SK-N-SH (cell line): ENCODE data around the gene CLCN3. TPM values are rescaled to one million over a fixed set of nuclear protein-coding genes. Genes with fewer than 3 reads are reported as not detected.

Experiments
- CTCF ChIA-PET: fragments of 300-600, 350-600 bp; formaldehyde crosslinking; extraction: SDS; loops from one replicate; lab custom pipeline; 2021; lab: Yijun Ruan, JAX
- POLR2A ChIA-PET: fragments of 350-600 bp; sonication (Branson Sonifier 250); formaldehyde crosslinking; extraction: SDS; loops from one replicate; lab custom pipeline; 2020; ENCODE audit warnings: antibody characterized with exemption, inconsistent platforms; lab: Yijun Ruan, JAX
- DNase-seq: peaks from one replicate; pipeline ENCODE4 v3.0.0; 2012
- H2AFZ ChIP-seq: fragments of 200-600 bp; sonication (generic); 2 replicates; pipeline ENCODE4 v1.8.1; 2016; ENCODE audit warnings: antibody characterized with exemption, mild to moderate bottlenecking, low read depth
- H3F3A ChIP-seq: fragments of 200-600 bp; sonication (generic); replicated peaks from 2 replicates; pipeline ENCODE3; 2016; ENCODE audit warnings: antibody characterized with exemption, mild to moderate bottlenecking; ENCODE audit not compliant: insufficient read depth
- H3K27ac ChIP-seq, 2 experiments: fragments of 200-500 bp in 1 of 2; fragments of 200-600 bp in 1 of 2; sonication (Bioruptor generic) in 1 of 2; sonication (generic), shearing (Covaris generic) in 1 of 2; 2 replicates each; pipeline versions ENCODE4 v1.5.1 to v1.6.1; 2014 to 2016; ENCODE audit warnings: low read depth in 2 of 2, inconsistent platforms in 1 of 2, low read length in 1 of 2, mild to moderate bottlenecking in 1 of 2, mixed read lengths in 1 of 2
- H3K27me3 ChIP-seq: fragments of 200-600 bp; sonication (generic), shearing (Covaris generic); 2 replicates; pipeline ENCODE4 v1.6.1; 2016; ENCODE audit warnings: mixed run types; ENCODE audit not compliant: insufficient read depth
- H3K36me3 ChIP-seq, 2 experiments: fragments of 200-500 bp in 1 of 2; fragments of 200-600 bp in 1 of 2; sonication (Bioruptor generic) in 1 of 2; sonication (generic) in 1 of 2; replicated peaks in 1 of 2; 2 replicates each; pipeline versions ENCODE3 to v1.5.1; 2014 to 2016; ENCODE audit warnings: low read length in 1 of 2, mild to moderate bottlenecking in 1 of 2; ENCODE audit not compliant: insufficient read depth in 2 of 2, control insufficient read depth in 1 of 2
- H3K4me1 ChIP-seq, 2 experiments: fragments of 200-500 bp in 1 of 2; fragments of 200-600 bp in 1 of 2; sonication (Bioruptor generic) in 1 of 2; sonication (generic), shearing (Covaris generic) in 1 of 2; 2 replicates each; pipeline versions ENCODE4 v1.5.1 to v1.6.1; 2014 to 2016; ENCODE audit warnings: low read depth in 1 of 2, low read length in 1 of 2, mixed run types in 1 of 2; ENCODE audit not compliant: insufficient read depth in 2 of 2, control insufficient read depth in 1 of 2
- H3K4me2 ChIP-seq: fragments of 200-600 bp; sonication (generic), shearing (Covaris generic); 2 replicates; pipeline ENCODE4 v1.6.1; 2017; ENCODE audit warnings: mixed run types
- H3K4me3 ChIP-seq, 2 experiments: fragments of 200-500 bp in 1 of 2; fragments of 200-600 bp in 1 of 2; sonication (Bioruptor generic) in 1 of 2; sonication (generic), shearing (Covaris generic) in 1 of 2; 2 replicates each; pipeline versions ENCODE4 v1.5.1 to v1.8.1; 2014 to 2016; ENCODE audit warnings: low read depth in 2 of 2, inconsistent platforms in 1 of 2, low read length in 1 of 2, mild to moderate bottlenecking in 1 of 2, mixed read lengths in 1 of 2, moderate library complexity in 1 of 2
- H3K79me2 ChIP-seq: fragments of 200-600 bp; sonication (generic); 2 replicates; pipeline ENCODE4 v1.8.1; 2017; ENCODE audit warnings: mild to moderate bottlenecking; ENCODE audit not compliant: insufficient read depth
- H3K9ac ChIP-seq: fragments of 200-600 bp; sonication (generic); 2 replicates; pipeline ENCODE4 v1.6.1; 2017; ENCODE audit warnings: mixed run types
- H3K9me2 ChIP-seq: fragments of 200-600 bp; sonication (generic); 2 replicates; pipeline ENCODE4 v1.6.1; 2017; ENCODE audit warnings: mixed run types
- H3K9me3 ChIP-seq: fragments of 200-600 bp; sonication (generic); 2 replicates; pipeline ENCODE4 v1.6.1; 2017; ENCODE audit warnings: mixed run types, mild to moderate bottlenecking, moderate library complexity
- H4K20me1 ChIP-seq: fragments of 200-600 bp; sonication (generic); 2 replicates; pipeline ENCODE4 v1.6.1; 2017; ENCODE audit warnings: mild to moderate bottlenecking, mixed run types; ENCODE audit not compliant: insufficient read depth
- CHD2 ChIP-seq: fragments of 150-350 bp; IDR thresholded peaks from 2 replicates; pipeline ENCODE4 v1.6.1; 2018; ENCODE audit warnings: low read length; ENCODE audit not compliant: partially characterized antibody
- EP300 ChIP-seq, 2 experiments: IDR thresholded peaks; 2 replicates each; pipeline versions ENCODE4 v1.4.0 to v1.6.1; 2012; ENCODE audit warnings: borderline replicate concordance in 1 of 2, low read depth in 1 of 2, low read length in 1 of 2
- FOSL2 ChIP-seq: IDR thresholded peaks from 2 replicates; pipeline ENCODE4 v1.4.0; 2012; ENCODE audit warnings: low read depth, mild to moderate bottlenecking, moderate library complexity, borderline replicate concordance
- GATA2 ChIP-seq: sonication (generic); formaldehyde crosslinking; IDR thresholded peaks from 2 replicates; pipeline ENCODE4 v1.5.0; 2020; ENCODE audit warnings: mild to moderate bottlenecking, missing genetic modification reagents
- NRF1 ChIP-seq: IDR thresholded peaks from 2 replicates; pipeline ENCODE4 v1.6.1; 2012; ENCODE audit warnings: low read depth, mild to moderate bottlenecking, low read length
- SMC3 ChIP-seq: IDR thresholded peaks from 2 replicates; pipeline ENCODE4 v1.6.1; 2012; ENCODE audit warnings: low read depth, low read length, improper control_type of control experiment
- TCF12 ChIP-seq: IDR thresholded peaks from 2 replicates; pipeline ENCODE4 v1.4.0; 2012
- TEAD4 ChIP-seq: IDR thresholded peaks from 2 replicates; pipeline ENCODE4 v1.4.0; 2012; ENCODE audit warnings: mild to moderate bottlenecking, borderline replicate concordance; ENCODE audit not compliant: insufficient read depth
- WGBS: methylation state at CpG from one replicate; pipeline ENCODE4 v1.1.6; 2017; ENCODE audit warnings: low lambda C conversion rate; 5-methylcytosine and 5-hydroxymethylcytosine counted together
- polyA plus RNA-seq, 3 experiments: library from polyadenylated mRNA; depleted of rRNA; stranded (reverse); fragments of >200 nt; gene quantifications; 2 replicates each; pipeline ENCODE4 v1.2.3, GENCODE V29; 2012
- TF ChIP-seq, protein P1 (sequence below): IDR thresholded peaks from 2 replicates; pipeline ENCODE4 v1.4.0; 2012; ENCODE audit warnings: low read depth, borderline replicate concordance
- TF ChIP-seq, protein P2 (sequence below): fragments of 150-350 bp; IDR thresholded peaks from 2 replicates; pipeline ENCODE4 v1.6.1; 2016; ENCODE audit warnings: mild to moderate bottlenecking, low read depth, low read length
- TF ChIP-seq, protein P3 (sequence below): fragments of 150-350 bp; IDR thresholded peaks from 2 replicates; pipeline ENCODE4 v1.6.1; 2017; ENCODE audit warnings: antibody characterized with exemption, low read length, low read depth, borderline replicate concordance
- TF ChIP-seq, protein P4 (sequence below): IDR thresholded peaks from 2 replicates; pipeline ENCODE4 v1.6.1; 2012; ENCODE audit warnings: mild to moderate bottlenecking, low read depth, low read length, moderate library complexity

Gene CLCN3
- polyA plus RNA-seq, 1 of the 3 experiments (the other 2 are of a cell fraction) = 11.8 TPM

DNA sequence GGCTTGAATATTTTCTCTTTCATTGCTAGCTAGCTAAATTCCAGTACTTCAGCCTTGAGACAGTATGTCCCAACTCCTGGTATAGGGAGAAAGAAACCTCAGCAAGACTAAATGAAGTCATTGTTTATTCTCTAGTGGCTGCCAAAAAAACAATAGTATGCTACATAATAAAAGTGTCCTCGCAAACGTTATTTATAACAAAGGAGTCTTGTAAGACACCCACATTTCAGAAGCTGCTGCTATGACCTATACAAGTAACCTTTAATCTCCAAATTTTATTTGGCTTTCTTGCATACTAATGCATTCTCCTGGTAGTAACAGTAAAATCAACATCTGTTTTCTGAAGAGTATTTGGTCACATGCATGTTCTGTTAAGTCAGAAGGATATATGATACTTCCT, 36.8 kb upstream of the CLCN3 start (continued):
- TF ChIP-seq, protein P1, sequence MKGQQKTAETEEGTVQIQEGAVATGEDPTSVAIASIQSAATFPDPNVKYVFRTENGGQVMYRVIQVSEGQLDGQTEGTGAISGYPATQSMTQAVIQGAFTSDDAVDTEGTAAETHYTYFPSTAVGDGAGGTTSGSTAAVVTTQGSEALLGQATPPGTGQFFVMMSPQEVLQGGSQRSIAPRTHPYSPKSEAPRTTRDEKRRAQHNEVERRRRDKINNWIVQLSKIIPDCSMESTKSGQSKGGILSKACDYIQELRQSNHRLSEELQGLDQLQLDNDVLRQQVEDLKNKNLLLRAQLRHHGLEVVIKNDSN = no peak
- TF ChIP-seq TEAD4 (no peak), GATA2 (no peak), TCF12 (no peak), FOSL2 (no peak)
- TF ChIP-seq, protein P2, sequence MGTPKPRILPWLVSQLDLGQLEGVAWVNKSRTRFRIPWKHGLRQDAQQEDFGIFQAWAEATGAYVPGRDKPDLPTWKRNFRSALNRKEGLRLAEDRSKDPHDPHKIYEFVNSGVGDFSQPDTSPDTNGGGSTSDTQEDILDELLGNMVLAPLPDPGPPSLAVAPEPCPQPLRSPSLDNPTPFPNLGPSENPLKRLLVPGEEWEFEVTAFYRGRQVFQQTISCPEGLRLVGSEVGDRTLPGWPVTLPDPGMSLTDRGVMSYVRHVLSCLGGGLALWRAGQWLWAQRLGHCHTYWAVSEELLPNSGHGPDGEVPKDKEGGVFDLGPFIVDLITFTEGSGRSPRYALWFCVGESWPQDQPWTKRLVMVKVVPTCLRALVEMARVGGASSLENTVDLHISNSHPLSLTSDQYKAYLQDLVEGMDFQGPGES = no peak
- TF ChIP-seq, protein P3, sequence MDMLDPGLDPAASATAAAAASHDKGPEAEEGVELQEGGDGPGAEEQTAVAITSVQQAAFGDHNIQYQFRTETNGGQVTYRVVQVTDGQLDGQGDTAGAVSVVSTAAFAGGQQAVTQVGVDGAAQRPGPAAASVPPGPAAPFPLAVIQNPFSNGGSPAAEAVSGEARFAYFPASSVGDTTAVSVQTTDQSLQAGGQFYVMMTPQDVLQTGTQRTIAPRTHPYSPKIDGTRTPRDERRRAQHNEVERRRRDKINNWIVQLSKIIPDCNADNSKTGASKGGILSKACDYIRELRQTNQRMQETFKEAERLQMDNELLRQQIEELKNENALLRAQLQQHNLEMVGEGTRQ = no peak

DNA sequence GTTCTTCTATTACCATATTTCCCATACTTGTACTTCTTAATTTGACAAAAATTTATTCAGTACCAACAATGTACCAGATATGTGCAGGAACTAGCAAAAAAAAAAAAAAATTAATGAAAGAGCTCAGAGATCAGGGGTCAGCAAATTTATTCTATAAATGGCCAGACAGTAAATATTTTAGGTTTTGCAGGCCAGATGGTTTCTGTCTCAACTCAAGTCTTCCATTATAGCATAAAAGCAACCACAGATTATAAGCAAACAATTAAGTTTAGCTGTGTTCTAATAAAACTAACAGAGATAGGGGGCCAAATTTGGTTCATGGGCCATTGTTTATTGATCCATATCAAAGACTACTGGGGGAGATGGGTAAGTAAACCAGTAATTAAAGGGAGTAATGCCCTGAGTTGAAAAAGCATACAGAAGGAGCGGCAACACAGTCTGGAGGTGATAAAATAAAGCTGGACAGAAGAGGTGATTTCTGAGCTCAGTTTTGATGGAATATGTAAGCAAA, 27.3 kb upstream of the CLCN3 start:
- CTCF ChIA-PET = interaction anchor here (0.7 to 1.7 kb wide), 3 partner anchors 14 to 198 kb away, joined by 3 to 6 read pairs (median 3); partner anchors contain the start of gene NEK1
- H3F3A ChIP-seq = peaks cover 10% of the 10 kb centered on the region
- H3K4me3 ChIP-seq = no peak overlapping the region
- no peak overlapping the region for H2AFZ ChIP-seq
- H3K9me3 ChIP-seq = no peaks in the 10 kb centered on the region
- WGBS = 100% methylated on average over 1 of the region's 1 CpG
- no peaks in the 10 kb centered on the region for H3K79me2 ChIP-seq
- H3K9me2 ChIP-seq = no peaks in the 10 kb centered on the region; the same call in 1 of the 2 replicates
- H4K20me1 ChIP-seq = no peaks in the 10 kb centered on the region
- DNase-seq = no peak
- no peak overlapping the region for H3K4me2 ChIP-seq
- H3K27ac ChIP-seq = no peak overlapping the region; a peak in 1 of 4 replicates
- H3K36me3 ChIP-seq = peaks cover 24 to 33% of the 10 kb centered on the region in 2 experiments
- POLR2A ChIA-PET = no interaction called here
- H3K27me3 ChIP-seq = no peaks in the 10 kb centered on the region
- no peaks in the 10 kb centered on the region; a peak in 1 of 4 replicates for H3K4me1 ChIP-seq
- no peak overlapping the region for H3K9ac ChIP-seq
- no peak for TF ChIP-seq CHD2
- no peak for TF ChIP-seq SMC3
- TF ChIP-seq EP300 (IDR thresholded peaks at IDR 0.05; ENCODE audit: borderline replicate concordance in 1 of 2, low read depth in 1 of 2, low read length in 1 of 2) = no peak
- TF ChIP-seq, protein P3 = no peak
- no peak for TF ChIP-seq GATA2
- TF ChIP-seq, protein P4, sequence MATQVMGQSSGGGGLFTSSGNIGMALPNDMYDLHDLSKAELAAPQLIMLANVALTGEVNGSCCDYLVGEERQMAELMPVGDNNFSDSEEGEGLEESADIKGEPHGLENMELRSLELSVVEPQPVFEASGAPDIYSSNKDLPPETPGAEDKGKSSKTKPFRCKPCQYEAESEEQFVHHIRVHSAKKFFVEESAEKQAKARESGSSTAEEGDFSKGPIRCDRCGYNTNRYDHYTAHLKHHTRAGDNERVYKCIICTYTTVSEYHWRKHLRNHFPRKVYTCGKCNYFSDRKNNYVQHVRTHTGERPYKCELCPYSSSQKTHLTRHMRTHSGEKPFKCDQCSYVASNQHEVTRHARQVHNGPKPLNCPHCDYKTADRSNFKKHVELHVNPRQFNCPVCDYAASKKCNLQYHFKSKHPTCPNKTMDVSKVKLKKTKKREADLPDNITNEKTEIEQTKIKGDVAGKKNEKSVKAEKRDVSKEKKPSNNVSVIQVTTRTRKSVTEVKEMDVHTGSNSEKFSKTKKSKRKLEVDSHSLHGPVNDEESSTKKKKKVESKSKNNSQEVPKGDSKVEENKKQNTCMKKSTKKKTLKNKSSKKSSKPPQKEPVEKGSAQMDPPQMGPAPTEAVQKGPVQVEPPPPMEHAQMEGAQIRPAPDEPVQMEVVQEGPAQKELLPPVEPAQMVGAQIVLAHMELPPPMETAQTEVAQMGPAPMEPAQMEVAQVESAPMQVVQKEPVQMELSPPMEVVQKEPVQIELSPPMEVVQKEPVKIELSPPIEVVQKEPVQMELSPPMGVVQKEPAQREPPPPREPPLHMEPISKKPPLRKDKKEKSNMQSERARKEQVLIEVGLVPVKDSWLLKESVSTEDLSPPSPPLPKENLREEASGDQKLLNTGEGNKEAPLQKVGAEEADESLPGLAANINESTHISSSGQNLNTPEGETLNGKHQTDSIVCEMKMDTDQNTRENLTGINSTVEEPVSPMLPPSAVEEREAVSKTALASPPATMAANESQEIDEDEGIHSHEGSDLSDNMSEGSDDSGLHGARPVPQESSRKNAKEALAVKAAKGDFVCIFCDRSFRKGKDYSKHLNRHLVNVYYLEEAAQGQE = no peak
- TF ChIP-seq NRF1 = no peak
- TF ChIP-seq TEAD4 = no peak
- TF ChIP-seq FOSL2 = no peak
